HepG2 (cell line): ENCODE data around the gene HES1. TPM values are rescaled to one million over a fixed set of nuclear protein-coding genes. Genes with fewer than 3 reads are reported as not detected.

ENCODE experiments used
- CEBPG ChIP-seq: IDR thresholded peaks from 2 replicates; pipeline ENCODE4 v1.6.1; 2016
- DPF2 ChIP-seq: sonication (generic); formaldehyde crosslinking; IDR thresholded peaks from 2 replicates; pipeline ENCODE4 v1.4.0; 2020; ENCODE audit warnings: mild to moderate bottlenecking, low read depth, missing genetic modification reagents, borderline replicate concordance
- ESRRA ChIP-seq: sonication (generic); formaldehyde crosslinking; IDR thresholded peaks from 2 replicates; pipeline ENCODE4 v1.5.1; 2020; ENCODE audit warnings: mild to moderate bottlenecking, low read depth, missing genetic modification reagents
- LCORL ChIP-seq, 2 experiments: fragments of 450-650 bp in 1 of 2; sonication (generic) in 1 of 2; formaldehyde crosslinking in 1 of 2; IDR thresholded peaks; 2 replicates each; pipeline versions ENCODE4 v1.5.0 to v1.6.1; 2017 to 2020; ENCODE audit warnings: antibody characterized with exemption in 1 of 2, missing genetic modification reagents in 1 of 2
- PATZ1 ChIP-seq: sonication (generic); formaldehyde crosslinking; IDR thresholded peaks from 2 replicates; pipeline ENCODE4 v1.4.0; 2020; ENCODE audit warnings: missing genetic modification reagents
- POLR2G ChIP-seq: fragments of 200-400 bp; formaldehyde crosslinking; IDR thresholded peaks from 2 replicates; pipeline ENCODE4 v1.6.1; 2018; ENCODE audit warnings: mild to moderate bottlenecking, low read depth, low read length, moderate library complexity
- PRPF4 ChIP-seq: fragments of 200-400 bp; formaldehyde crosslinking; IDR thresholded peaks from 2 replicates; pipeline ENCODE4 v1.6.1; 2016; ENCODE audit warnings: low read length, low read depth; ENCODE audit not compliant: poor library complexity, severe bottlenecking
- ZFAT ChIP-seq: sonication (generic); formaldehyde crosslinking; conservative IDR thresholded peaks from 2 replicates; pipeline ENCODE4 v1.8.1; 2023; ENCODE audit warnings: missing genetic modification reagents, inconsistent platforms
- polyA plus RNA-seq, 8 experiments: library from polyadenylated mRNA; depleted of rRNA in 3 of 8; stranded (reverse) in 7 of 8; unstranded in 1 of 8; fragments of >200 nt; fragmentation: Illumina TruSeq in 4 of 8; extraction: Trizol in 4 of 8; gene quantifications; 2 replicates each; pipeline versions ENCODE4 v1.2.1 to v1.2.3, GENCODE V29; 2011 to 2016; ENCODE audit warnings: low read depth in 4 of 8, missing spikeins in 1 of 8, mixed read lengths in 1 of 8; ENCODE audit not compliant: insufficient read depth in 1 of 8
- total RNA-seq, 5 experiments: library from RNA; depleted of rRNA; stranded (reverse); fragments of >200 nt; fragmentation: Illumina TruSeq; extraction: Trizol; gene quantifications; 2 replicates each; pipeline ENCODE4 v1.2.3, GENCODE V29; 2016; ENCODE audit warnings: low read depth in 1 of 5
- TF ChIP-seq, protein P1 (sequence below), 2 experiments: sonication (generic) in 1 of 2; formaldehyde crosslinking in 1 of 2; IDR thresholded peaks; 2 replicates each; pipeline versions ENCODE4 v1.4.0 to v1.6.1; 2016 to 2020; ENCODE audit warnings: borderline replicate concordance in 1 of 2, low read depth in 1 of 2, mild to moderate bottlenecking in 1 of 2, missing genetic modification reagents in 1 of 2
- TF ChIP-seq, protein P2 (sequence below): sonication (generic); formaldehyde crosslinking; IDR thresholded peaks from 2 replicates; pipeline ENCODE4 v1.4.0; 2020; ENCODE audit warnings: mild to moderate bottlenecking, missing genetic modification reagents
- TF ChIP-seq, protein P3 (sequence below): sonication (generic); formaldehyde crosslinking; IDR thresholded peaks from 2 replicates; pipeline ENCODE4 v1.5.1; 2020; ENCODE audit warnings: mild to moderate bottlenecking, missing genetic modification reagents, moderate library complexity
- TF ChIP-seq, protein P4 (sequence below): sonication (generic); formaldehyde crosslinking; IDR thresholded peaks from 2 replicates; pipeline ENCODE4 v1.5.1; 2020; ENCODE audit warnings: mild to moderate bottlenecking, moderate library complexity, missing genetic modification reagents

HES1 gene
- total and polyA plus RNA-seq, 2 of the 13 experiments (the other 11 are each of a cell fraction or from before 2014, with no cell fraction given): 15.4 to 19.8 TPM

DNA sequence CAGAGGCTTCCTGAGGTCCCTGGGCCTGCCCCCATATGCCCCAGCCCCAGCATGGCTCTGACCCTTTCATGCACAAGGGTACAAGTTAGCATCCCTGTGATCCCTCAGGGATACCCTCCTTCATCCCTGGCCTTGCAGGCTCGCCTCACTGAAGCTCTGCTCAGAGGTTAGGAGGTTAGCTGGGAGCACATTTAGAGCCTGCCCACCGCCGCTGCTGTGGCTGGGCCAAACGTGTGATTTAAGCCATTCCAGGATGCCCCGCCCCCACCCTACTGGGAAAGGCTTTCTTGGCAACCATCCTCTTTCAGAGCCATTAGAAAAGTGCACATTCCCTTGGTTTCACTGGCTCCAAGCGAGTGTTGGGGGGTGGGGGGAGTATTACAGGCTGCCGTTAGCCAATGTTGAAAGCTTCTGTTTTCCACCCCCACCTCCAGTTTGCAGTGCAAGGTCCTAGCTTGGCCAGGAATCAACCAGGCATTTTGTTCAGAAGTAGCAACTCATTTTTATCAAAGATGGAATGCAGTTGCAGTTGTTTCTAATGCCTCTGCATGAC lies 6.3 kb upstream of the HES1 start (continued):
- TF ChIP-seq, protein P1, sequence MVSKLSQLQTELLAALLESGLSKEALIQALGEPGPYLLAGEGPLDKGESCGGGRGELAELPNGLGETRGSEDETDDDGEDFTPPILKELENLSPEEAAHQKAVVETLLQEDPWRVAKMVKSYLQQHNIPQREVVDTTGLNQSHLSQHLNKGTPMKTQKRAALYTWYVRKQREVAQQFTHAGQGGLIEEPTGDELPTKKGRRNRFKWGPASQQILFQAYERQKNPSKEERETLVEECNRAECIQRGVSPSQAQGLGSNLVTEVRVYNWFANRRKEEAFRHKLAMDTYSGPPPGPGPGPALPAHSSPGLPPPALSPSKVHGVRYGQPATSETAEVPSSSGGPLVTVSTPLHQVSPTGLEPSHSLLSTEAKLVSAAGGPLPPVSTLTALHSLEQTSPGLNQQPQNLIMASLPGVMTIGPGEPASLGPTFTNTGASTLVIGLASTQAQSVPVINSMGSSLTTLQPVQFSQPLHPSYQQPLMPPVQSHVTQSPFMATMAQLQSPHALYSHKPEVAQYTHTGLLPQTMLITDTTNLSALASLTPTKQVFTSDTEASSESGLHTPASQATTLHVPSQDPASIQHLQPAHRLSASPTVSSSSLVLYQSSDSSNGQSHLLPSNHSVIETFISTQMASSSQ (IDR thresholded peaks at IDR 0.05; ENCODE audit: low read depth): no peak
- TF ChIP-seq, protein P1 (CRISPR knock-in tag; IDR thresholded peaks at IDR 0.05; ENCODE audit: borderline replicate concordance): peak; percentile 69; the same call in 1 of the 2 replicates
- TF ChIP-seq PATZ1: peak; percentile 86
- TF ChIP-seq DPF2 (CRISPR knock-in tag): 0 out of 2 replicates have a peak, but pooled peaks have one; percentile 37
- TF ChIP-seq ESRRA (CRISPR knock-in tag): peak; percentile 22; the same call in 1 of the 2 replicates
- TF ChIP-seq PRPF4: no peak
- TF ChIP-seq POLR2G: peak; percentile 33; the same call in 1 of the 2 replicates
- TF ChIP-seq, protein P2, sequence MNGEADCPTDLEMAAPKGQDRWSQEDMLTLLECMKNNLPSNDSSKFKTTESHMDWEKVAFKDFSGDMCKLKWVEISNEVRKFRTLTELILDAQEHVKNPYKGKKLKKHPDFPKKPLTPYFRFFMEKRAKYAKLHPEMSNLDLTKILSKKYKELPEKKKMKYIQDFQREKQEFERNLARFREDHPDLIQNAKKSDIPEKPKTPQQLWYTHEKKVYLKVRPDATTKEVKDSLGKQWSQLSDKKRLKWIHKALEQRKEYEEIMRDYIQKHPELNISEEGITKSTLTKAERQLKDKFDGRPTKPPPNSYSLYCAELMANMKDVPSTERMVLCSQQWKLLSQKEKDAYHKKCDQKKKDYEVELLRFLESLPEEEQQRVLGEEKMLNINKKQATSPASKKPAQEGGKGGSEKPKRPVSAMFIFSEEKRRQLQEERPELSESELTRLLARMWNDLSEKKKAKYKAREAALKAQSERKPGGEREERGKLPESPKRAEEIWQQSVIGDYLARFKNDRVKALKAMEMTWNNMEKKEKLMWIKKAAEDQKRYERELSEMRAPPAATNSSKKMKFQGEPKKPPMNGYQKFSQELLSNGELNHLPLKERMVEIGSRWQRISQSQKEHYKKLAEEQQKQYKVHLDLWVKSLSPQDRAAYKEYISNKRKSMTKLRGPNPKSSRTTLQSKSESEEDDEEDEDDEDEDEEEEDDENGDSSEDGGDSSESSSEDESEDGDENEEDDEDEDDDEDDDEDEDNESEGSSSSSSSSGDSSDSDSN (CRISPR knock-in tag): 0 out of 2 replicates have a peak, but pooled peaks have one; percentile 26
- TF ChIP-seq, protein P3, sequence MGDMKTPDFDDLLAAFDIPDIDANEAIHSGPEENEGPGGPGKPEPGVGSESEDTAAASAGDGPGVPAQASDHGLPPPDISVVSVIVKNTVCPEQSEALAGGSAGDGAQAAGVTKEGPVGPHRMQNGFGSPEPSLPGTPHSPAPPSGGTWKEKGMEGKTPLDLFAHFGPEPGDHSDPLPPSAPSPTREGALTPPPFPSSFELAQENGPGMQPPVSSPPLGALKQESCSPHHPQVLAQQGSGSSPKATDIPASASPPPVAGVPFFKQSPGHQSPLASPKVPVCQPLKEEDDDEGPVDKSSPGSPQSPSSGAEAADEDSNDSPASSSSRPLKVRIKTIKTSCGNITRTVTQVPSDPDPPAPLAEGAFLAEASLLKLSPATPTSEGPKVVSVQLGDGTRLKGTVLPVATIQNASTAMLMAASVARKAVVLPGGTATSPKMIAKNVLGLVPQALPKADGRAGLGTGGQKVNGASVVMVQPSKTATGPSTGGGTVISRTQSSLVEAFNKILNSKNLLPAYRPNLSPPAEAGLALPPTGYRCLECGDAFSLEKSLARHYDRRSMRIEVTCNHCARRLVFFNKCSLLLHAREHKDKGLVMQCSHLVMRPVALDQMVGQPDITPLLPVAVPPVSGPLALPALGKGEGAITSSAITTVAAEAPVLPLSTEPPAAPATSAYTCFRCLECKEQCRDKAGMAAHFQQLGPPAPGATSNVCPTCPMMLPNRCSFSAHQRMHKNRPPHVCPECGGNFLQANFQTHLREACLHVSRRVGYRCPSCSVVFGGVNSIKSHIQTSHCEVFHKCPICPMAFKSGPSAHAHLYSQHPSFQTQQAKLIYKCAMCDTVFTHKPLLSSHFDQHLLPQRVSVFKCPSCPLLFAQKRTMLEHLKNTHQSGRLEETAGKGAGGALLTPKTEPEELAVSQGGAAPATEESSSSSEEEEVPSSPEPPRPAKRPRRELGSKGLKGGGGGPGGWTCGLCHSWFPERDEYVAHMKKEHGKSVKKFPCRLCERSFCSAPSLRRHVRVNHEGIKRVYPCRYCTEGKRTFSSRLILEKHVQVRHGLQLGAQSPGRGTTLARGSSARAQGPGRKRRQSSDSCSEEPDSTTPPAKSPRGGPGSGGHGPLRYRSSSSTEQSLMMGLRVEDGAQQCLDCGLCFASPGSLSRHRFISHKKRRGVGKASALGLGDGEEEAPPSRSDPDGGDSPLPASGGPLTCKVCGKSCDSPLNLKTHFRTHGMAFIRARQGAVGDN (CRISPR knock-in tag): peak; percentile 67
- no peak for TF ChIP-seq LCORL (IDR thresholded peaks at IDR 0.05)
- peak; percentile 56; the same call in 1 of the 2 replicates for TF ChIP-seq LCORL (CRISPR knock-in tag; IDR thresholded peaks at IDR 0.05)
- TF ChIP-seq CEBPG: 0 out of 2 replicates have a peak, but pooled peaks have one; percentile 6
- TF ChIP-seq, protein P4, sequence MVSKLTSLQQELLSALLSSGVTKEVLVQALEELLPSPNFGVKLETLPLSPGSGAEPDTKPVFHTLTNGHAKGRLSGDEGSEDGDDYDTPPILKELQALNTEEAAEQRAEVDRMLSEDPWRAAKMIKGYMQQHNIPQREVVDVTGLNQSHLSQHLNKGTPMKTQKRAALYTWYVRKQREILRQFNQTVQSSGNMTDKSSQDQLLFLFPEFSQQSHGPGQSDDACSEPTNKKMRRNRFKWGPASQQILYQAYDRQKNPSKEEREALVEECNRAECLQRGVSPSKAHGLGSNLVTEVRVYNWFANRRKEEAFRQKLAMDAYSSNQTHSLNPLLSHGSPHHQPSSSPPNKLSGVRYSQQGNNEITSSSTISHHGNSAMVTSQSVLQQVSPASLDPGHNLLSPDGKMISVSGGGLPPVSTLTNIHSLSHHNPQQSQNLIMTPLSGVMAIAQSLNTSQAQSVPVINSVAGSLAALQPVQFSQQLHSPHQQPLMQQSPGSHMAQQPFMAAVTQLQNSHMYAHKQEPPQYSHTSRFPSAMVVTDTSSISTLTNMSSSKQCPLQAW (CRISPR knock-in tag): 0 out of 2 replicates have a peak, but pooled peaks have one; percentile 41
- no peak for TF ChIP-seq ZFAT
